GM06990 (cell line): ENCODE data around the gene UBAP2L.
"Not testable (repeated sequence)": the region's sequence is repeated elsewhere in the genome, so short reads cannot be mapped to it uniquely, and the experiment has no call there.

Experiments used
- DNase-seq: peaks from one replicate; pipeline ENCODE4 v3.0.0-alpha.2; 2011; ENCODE audit not compliant: insufficient read length; ENCODE audit errors: extremely low read depth
- H3K27me3 ChIP-seq: replicated peaks from 2 replicates; pipeline ENCODE4 v1.6.0; 2011; ENCODE audit warnings: low read length; ENCODE audit not compliant: control insufficient read depth, insufficient read depth
- H3K36me3 ChIP-seq: 2 replicates; pipeline ENCODE4 v1.5.1; 2011; ENCODE audit warnings: low read length; ENCODE audit not compliant: control insufficient read depth, insufficient read depth
- H3K4me3 ChIP-seq: replicated peaks from 2 replicates; pipeline ENCODE4 v1.5.1; 2011; ENCODE audit warnings: low read depth, mild to moderate bottlenecking, control low read depth, low read length
- TF ChIP-seq, protein P1 (sequence below): IDR thresholded peaks from 2 replicates; pipeline ENCODE4 v1.5.1; 2011; ENCODE audit warnings: low read length, control low read depth, mild to moderate bottlenecking, inconsistent platforms; ENCODE audit not compliant: insufficient read depth, poor library complexity, severe bottlenecking

UBAP2L gene

DNA sequence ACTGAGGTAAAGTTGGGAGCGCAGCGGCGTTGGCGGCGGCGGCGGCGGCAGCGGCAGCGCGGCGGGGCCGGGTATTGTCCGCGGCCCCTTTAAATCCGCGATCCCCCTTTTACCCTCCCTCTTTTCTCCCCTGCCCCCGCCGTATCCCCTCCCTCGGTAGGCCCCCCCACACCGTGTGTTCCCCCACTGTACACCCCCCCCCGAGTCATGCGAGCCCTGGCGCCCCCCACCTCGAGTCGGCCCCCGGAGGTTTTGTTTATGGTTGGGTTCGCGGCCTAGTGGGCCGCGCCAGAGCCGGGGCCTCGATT is 169 bp downstream of the UBAP2L start:
- H3K36me3 ChIP-seq = peaks cover 3% of the 10 kb centered on the region

DNA sequence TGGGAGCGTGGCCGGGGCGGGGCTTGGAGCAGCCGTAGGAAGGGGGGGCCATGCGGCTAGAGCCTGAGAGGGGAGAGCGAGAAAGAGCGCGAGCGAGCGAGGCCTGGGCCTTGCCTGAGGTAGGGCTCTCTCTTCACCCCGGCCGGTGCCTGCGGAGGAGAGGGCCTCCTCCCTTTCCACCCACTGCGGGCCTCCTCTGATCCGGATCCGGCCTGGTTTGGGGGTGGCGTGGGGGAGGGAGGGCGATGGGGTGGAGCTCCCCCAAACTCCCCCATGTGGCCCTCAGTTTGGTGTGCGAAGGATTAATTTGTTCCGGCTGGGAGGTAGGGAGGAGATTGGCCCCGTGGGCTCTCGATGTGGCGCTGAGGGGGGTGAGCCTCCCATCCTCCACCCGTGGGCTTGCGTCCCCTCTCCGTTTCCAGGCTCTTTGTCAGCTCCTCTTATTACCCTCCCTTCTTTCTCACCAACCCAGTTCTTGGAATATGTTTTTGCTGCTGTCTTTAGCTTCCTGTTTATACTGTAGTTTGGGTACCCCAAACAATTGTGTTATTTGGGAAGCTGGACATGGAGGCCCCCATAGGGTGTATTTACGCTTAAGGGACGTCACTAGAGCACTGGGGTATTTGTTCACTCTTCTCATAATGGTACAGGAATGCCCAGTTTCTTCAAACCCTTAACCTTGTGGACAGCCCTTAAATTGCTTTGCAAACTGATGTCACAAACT is 685 bp downstream of the UBAP2L start:
- peak; percentile 79 for DNase-seq
- H3K27me3 ChIP-seq = no peaks in the 10 kb centered on the region
- TF ChIP-seq, protein P1, sequence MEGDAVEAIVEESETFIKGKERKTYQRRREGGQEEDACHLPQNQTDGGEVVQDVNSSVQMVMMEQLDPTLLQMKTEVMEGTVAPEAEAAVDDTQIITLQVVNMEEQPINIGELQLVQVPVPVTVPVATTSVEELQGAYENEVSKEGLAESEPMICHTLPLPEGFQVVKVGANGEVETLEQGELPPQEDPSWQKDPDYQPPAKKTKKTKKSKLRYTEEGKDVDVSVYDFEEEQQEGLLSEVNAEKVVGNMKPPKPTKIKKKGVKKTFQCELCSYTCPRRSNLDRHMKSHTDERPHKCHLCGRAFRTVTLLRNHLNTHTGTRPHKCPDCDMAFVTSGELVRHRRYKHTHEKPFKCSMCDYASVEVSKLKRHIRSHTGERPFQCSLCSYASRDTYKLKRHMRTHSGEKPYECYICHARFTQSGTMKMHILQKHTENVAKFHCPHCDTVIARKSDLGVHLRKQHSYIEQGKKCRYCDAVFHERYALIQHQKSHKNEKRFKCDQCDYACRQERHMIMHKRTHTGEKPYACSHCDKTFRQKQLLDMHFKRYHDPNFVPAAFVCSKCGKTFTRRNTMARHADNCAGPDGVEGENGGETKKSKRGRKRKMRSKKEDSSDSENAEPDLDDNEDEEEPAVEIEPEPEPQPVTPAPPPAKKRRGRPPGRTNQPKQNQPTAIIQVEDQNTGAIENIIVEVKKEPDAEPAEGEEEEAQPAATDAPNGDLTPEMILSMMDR = no peak
- H3K36me3 ChIP-seq = peaks cover 3% of the 10 kb centered on the region
- H3K4me3 ChIP-seq = peak overlapping the region; percentile 79

More for the DNA sequence above, 169 bp downstream of the UBAP2L start:
- peak overlapping the region; percentile 79 for H3K4me3 ChIP-seq
- DNase-seq = no peak
- TF ChIP-seq, protein P1 = no peak
- H3K27me3 ChIP-seq = no peaks in the 10 kb centered on the region

- TF ChIP-seq, protein P1 = no peak
- H3K36me3 ChIP-seq = peaks cover 5% of the 10 kb centered on the region
- H3K4me3 ChIP-seq = peak overlapping the region; percentile 79
- no peaks in the 10 kb centered on the region for H3K27me3 ChIP-seq
- no peak for DNase-seq
Measured at GRCh38 chr1:154222518-154222917, 1.8 kb downstream of the UBAP2L start.

GRCh38 chr1:154222918-154223317 is 2.2 kb downstream of the UBAP2L start:
- no peaks in the 10 kb centered on the region for H3K27me3 ChIP-seq
- TF ChIP-seq, protein P1 = no peak
- H3K4me3 ChIP-seq = no peak overlapping the region; the same call in 1 of the 2 replicates
- no peak for DNase-seq
- peaks cover 5% of the 10 kb centered on the region for H3K36me3 ChIP-seq

DNA sequence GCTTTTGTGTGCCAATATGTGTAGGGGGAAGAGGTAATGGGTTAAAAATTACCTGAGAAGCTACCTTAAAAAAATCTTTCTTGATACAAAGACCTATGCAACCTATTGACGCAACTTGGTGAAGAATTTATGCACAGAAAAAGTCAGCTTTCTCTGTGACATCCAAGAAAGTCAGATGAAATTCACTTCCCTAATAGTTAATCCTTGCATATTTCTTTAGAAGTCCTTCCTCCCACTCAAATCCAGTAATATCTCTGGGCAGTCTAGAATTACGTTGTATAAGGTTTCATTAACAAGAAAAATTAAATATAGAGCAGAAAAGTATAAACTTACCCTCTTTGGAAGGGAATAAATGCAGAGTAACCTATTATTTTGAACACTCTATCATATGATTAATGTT is 2.9 kb downstream of the UBAP2L start:
- H3K4me3 ChIP-seq = no peak overlapping the region
- DNase-seq = no peak
- peaks cover 9% of the 10 kb centered on the region for H3K36me3 ChIP-seq
- no peaks in the 10 kb centered on the region for H3K27me3 ChIP-seq
- TF ChIP-seq, protein P1 = no peak

- H3K4me3 ChIP-seq = no peak overlapping the region
- TF ChIP-seq, protein P1 = no peak
- no peak for DNase-seq
- no peaks in the 10 kb centered on the region for H3K27me3 ChIP-seq
- peaks cover 12% of the 10 kb centered on the region for H3K36me3 ChIP-seq
Measured at GRCh38 chr1:154225370-154225769, 4.6 kb downstream of the UBAP2L start.

- not testable (repeated sequence) for H3K4me3 ChIP-seq, H3K27me3 ChIP-seq, DNase-seq
- H3K36me3 ChIP-seq = peaks cover 24% of the 10 kb centered on the region
Measured at GRCh38 chr1:154231112-154231511, 10.4 kb downstream of the UBAP2L start.

GRCh38 chr1:154233127-154233526 is 12.4 kb downstream of the UBAP2L start:
- DNase-seq, H3K27me3 ChIP-seq, H3K4me3 ChIP-seq: not testable (repeated sequence)
- peaks cover 26% of the 10 kb centered on the region for H3K36me3 ChIP-seq
